Mesothelial cell of epicardium (in vitro differentiated cells): ENCODE results near the gene TCF4. TPM values are rescaled to one million over a fixed set of nuclear protein-coding genes. Genes with fewer than 3 reads are reported as not detected.

Experiments
- DNase-seq, 2 experiments: peaks; one replicate each; pipeline ENCODE4 v3.0.0; 2021; ENCODE audit warnings: low spot score in 2 of 2; ENCODE audit not compliant: unreplicated experiment in 2 of 2
- H3K27ac Mint-ChIP-seq: 2 replicates; pipeline ENCODE4 v1.8.0; 2021; ENCODE audit warnings: mixed read lengths
- H3K27me3 Mint-ChIP-seq: 2 replicates; pipeline ENCODE4 v1.8.0; 2021; ENCODE audit warnings: low read depth, mixed read lengths
- H3K36me3 Mint-ChIP-seq: 2 replicates; pipeline ENCODE4 v1.8.0; 2021; ENCODE audit warnings: mixed read lengths
- H3K4me1 Mint-ChIP-seq: 2 replicates; pipeline ENCODE4 v1.8.0; 2021; ENCODE audit warnings: mixed read lengths
- H3K4me3 Mint-ChIP-seq: 2 replicates; pipeline ENCODE4 v1.8.0; 2021; ENCODE audit warnings: mild to moderate bottlenecking, moderate library complexity, mixed read lengths
- H3K9me3 Mint-ChIP-seq: 2 replicates; pipeline ENCODE4 v1.8.0; 2021; ENCODE audit warnings: mixed read lengths
- total RNA-seq: library from RNA; stranded (reverse); gene quantifications from 3 replicates; pipeline ENCODE4 v1.2.1, GENCODE V29; 2021
- TF ChIP-seq, protein P1 (sequence below): fragments of 200-600 bp; sonication (generic); IDR thresholded peaks from one replicate; pipeline ENCODE4 v1.5.0; 2021; ENCODE audit warnings: antibody characterized with exemption; ENCODE audit not compliant: unreplicated experiment

TCF4 gene
- total RNA-seq, 1 donor from 2014 or later: 224 TPM

DNA sequence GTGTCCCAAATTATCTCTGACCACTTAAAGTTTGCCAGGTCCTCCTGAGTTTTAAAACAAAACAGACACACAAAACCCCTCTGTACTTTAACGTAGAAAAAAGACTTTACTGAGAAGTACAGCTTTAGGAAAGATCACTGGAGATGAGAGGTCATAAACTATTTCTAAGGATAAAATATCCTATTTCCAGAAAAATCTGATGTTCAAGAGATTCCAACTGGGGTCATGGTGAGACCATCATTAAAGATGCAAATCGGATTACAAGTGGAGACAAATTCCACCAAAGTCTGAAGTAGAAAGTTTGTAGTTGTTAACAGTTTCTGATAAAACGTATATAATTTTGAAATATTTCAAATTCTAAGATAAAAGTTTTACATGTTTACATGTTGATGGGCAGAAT, 241.6 kb downstream of the TCF4 start:
- no peaks in the 10 kb centered on the region for H3K27me3 Mint-ChIP-seq
- H3K36me3 Mint-ChIP-seq: peaks cover 2% of the 10 kb centered on the region
- TF ChIP-seq, protein P1, sequence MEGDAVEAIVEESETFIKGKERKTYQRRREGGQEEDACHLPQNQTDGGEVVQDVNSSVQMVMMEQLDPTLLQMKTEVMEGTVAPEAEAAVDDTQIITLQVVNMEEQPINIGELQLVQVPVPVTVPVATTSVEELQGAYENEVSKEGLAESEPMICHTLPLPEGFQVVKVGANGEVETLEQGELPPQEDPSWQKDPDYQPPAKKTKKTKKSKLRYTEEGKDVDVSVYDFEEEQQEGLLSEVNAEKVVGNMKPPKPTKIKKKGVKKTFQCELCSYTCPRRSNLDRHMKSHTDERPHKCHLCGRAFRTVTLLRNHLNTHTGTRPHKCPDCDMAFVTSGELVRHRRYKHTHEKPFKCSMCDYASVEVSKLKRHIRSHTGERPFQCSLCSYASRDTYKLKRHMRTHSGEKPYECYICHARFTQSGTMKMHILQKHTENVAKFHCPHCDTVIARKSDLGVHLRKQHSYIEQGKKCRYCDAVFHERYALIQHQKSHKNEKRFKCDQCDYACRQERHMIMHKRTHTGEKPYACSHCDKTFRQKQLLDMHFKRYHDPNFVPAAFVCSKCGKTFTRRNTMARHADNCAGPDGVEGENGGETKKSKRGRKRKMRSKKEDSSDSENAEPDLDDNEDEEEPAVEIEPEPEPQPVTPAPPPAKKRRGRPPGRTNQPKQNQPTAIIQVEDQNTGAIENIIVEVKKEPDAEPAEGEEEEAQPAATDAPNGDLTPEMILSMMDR: no peak
- H3K27ac Mint-ChIP-seq: peak overlapping the region; percentile 64
- DNase-seq: no peak
- H3K9me3 Mint-ChIP-seq: no peaks in the 10 kb centered on the region
- no peak overlapping the region for H3K4me3 Mint-ChIP-seq
- H3K4me1 Mint-ChIP-seq: peaks cover 52% of the 10 kb centered on the region

- Mint-ChIP-seq H3K4me3 (no peak overlapping the region), H3K4me1 (peaks cover 41% of the 10 kb centered on the region), H3K36me3 (peaks cover 2% of the 10 kb centered on the region), H3K9me3 (no peaks in the 10 kb centered on the region), H3K27ac (no peak overlapping the region), H3K27me3 (no peaks in the 10 kb centered on the region)
- TF ChIP-seq, protein P1: no peak
- no peak for DNase-seq
Observed at GRCh38 chr18:55345103-55345950, 242.7 kb downstream of the TCF4 start.

DNA sequence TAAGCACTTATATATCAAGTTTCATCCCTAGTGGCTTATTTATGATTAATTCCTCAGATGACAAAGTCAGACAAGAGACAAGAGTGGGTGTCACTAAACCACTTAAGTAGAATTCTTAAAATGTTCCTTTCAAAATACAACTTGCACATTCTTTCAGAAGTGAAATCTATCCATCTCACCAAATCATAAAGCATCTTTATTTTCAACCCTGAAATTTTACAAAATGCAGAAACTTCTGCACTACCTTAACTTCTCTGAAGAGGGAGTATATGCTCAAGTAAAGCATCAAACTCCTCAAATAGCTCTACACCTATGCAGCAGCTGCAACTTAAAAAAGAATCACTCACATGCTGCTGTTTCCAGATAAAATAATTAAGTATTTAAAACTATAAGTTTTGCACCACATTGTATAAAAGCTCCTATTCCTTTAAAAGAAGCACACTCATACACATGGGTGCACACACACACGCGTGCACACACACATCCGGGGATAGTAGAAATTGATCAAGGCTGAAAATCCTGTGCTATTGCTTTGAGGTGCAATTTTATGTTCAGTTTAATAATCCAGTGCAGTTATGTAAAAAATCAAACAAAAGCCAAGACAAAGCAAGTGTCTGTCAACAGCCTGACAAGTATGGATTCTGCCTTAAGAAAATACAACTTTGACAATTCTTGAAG, 244.5 kb downstream of the TCF4 start:
- peaks cover 43% of the 10 kb centered on the region for H3K4me1 Mint-ChIP-seq
- TF ChIP-seq, protein P1: peak; percentile 70
- H3K27me3 Mint-ChIP-seq: no peaks in the 10 kb centered on the region
- DNase-seq: no peak
- no peak overlapping the region for H3K4me3 Mint-ChIP-seq
- H3K9me3 Mint-ChIP-seq: no peaks in the 10 kb centered on the region
- H3K27ac Mint-ChIP-seq: no peak overlapping the region
- H3K36me3 Mint-ChIP-seq: peaks cover 2% of the 10 kb centered on the region

GRCh38 chr18:55340998-55341397, 247.0 kb downstream of the TCF4 start:
- Mint-ChIP-seq H3K36me3 (no peaks in the 10 kb centered on the region), H3K4me3 (no peak overlapping the region), H3K27me3 (no peaks in the 10 kb centered on the region), H3K27ac (peak overlapping the region; percentile 9), H3K9me3 (no peaks in the 10 kb centered on the region), H3K4me1 (peaks cover 35% of the 10 kb centered on the region)
- no peak for DNase-seq
- TF ChIP-seq, protein P1: no peak

- H3K4me3 Mint-ChIP-seq: no peak overlapping the region
- H3K9me3 Mint-ChIP-seq: no peaks in the 10 kb centered on the region
- peaks cover 34% of the 10 kb centered on the region for H3K4me1 Mint-ChIP-seq
- no peak for DNase-seq
- no peaks in the 10 kb centered on the region for H3K27me3 Mint-ChIP-seq
- H3K36me3 Mint-ChIP-seq: no peaks in the 10 kb centered on the region
- TF ChIP-seq, protein P1: no peak
- H3K27ac Mint-ChIP-seq: peak overlapping the region; percentile 23
Observed at GRCh38 chr18:55339990-55340389, 248.0 kb downstream of the TCF4 start.
